Smooth muscle cell (in vitro differentiated cells): ENCODE data around the gene HINFP. TPM values are rescaled to one million over a fixed set of nuclear protein-coding genes. Genes with fewer than 3 reads are reported as not detected.
"Not testable (repeated sequence)": the region's sequence is repeated elsewhere in the genome, so short reads cannot be mapped to it uniquely, and the experiment has no call there.

Experiments used
- DNase-seq: peaks from one replicate; lab custom pipeline; 2025; ENCODE audit not compliant: unreplicated experiment; lab: John Stamatoyannopoulos, UW
- H2AFZ ChIP-seq: fragments of 200-600 bp; sonication (generic); 2 replicates; pipeline ENCODE4 v1.6.0; 2016; ENCODE audit warnings: antibody characterized with exemption, low read depth, mild to moderate bottlenecking
- H3F3A ChIP-seq: fragments of 200-600 bp; sonication (generic); 2 replicates; pipeline ENCODE4 v1.6.0; 2017; ENCODE audit warnings: antibody characterized with exemption, low read depth
- H3K27ac ChIP-seq: fragments of 200-600 bp; sonication (generic); 2 replicates; pipeline ENCODE4 v1.5.1; 2016; ENCODE audit warnings: low read depth, mild to moderate bottlenecking
- H3K27me3 ChIP-seq: fragments of 200-600 bp; sonication (generic); 2 replicates; pipeline ENCODE4 v1.6.1; 2016; ENCODE audit warnings: low read depth, mild to moderate bottlenecking
- H3K36me3 ChIP-seq: fragments of 200-600 bp; sonication (generic); 2 replicates; pipeline ENCODE4 v1.5.1; 2016; ENCODE audit warnings: low read depth
- H3K4me1 ChIP-seq: fragments of 200-600 bp; sonication (generic); 2 replicates; pipeline ENCODE4 v1.5.1; 2016; ENCODE audit warnings: low read depth
- H3K4me2 ChIP-seq: fragments of 200-600 bp; sonication (generic); 2 replicates; pipeline ENCODE4 v1.6.0; 2016; ENCODE audit warnings: mild to moderate bottlenecking
- H3K4me3 ChIP-seq: fragments of 200-600 bp; sonication (generic); 2 replicates; pipeline ENCODE4 v1.5.1; 2016; ENCODE audit warnings: mild to moderate bottlenecking
- H3K79me2 ChIP-seq: fragments of 200-600 bp; sonication (generic); 2 replicates; pipeline ENCODE4 v1.6.0; 2016; ENCODE audit warnings: low read depth, mild to moderate bottlenecking
- H3K9ac ChIP-seq: fragments of 200-600 bp; sonication (generic); 2 replicates; pipeline ENCODE4 v1.6.0; 2016; ENCODE audit warnings: low read depth
- H3K9me3 ChIP-seq: fragments of 200-600 bp; sonication (generic); replicated peaks from 2 replicates; pipeline ENCODE4 v1.5.1; 2016; ENCODE audit warnings: low read depth
- H4K20me1 ChIP-seq: fragments of 200-600 bp; sonication (generic); 2 replicates; pipeline ENCODE4 v1.6.0; 2016; ENCODE audit warnings: low read depth
- WGBS: methylation state at CpG from one replicate; pipeline ENCODE4 v1.1.7; 2016; ENCODE audit warnings: low lambda C conversion rate; 5-methylcytosine and 5-hydroxymethylcytosine counted together
- polyA plus RNA-seq: library from polyadenylated mRNA; unstranded; fragments of >200 nt; fragmentation: Nextera tagmentation; extraction: Ambion mirVana; gene quantifications from 2 replicates; pipeline ENCODE4 v1.2.1, GENCODE V29; 2016
- total RNA-seq: library from RNA; depleted of rRNA; stranded (reverse); fragments of >200 nt; gene quantifications from 2 replicates; pipeline ENCODE4 v1.2.3, GENCODE V29; 2014
- TF ChIP-seq, protein P1 (sequence below): fragments of 200-600 bp; sonication (generic); IDR thresholded peaks from 2 replicates; pipeline ENCODE4 v1.5.1; 2017; ENCODE audit warnings: borderline replicate concordance, mild to moderate bottlenecking, antibody characterized with exemption; ENCODE audit not compliant: insufficient read depth, poor library complexity, severe bottlenecking

The HINFP gene
- total and polyA plus RNA-seq, 2 experiments from 2014 or later, result 15.6 to 17.3 TPM

DNA sequence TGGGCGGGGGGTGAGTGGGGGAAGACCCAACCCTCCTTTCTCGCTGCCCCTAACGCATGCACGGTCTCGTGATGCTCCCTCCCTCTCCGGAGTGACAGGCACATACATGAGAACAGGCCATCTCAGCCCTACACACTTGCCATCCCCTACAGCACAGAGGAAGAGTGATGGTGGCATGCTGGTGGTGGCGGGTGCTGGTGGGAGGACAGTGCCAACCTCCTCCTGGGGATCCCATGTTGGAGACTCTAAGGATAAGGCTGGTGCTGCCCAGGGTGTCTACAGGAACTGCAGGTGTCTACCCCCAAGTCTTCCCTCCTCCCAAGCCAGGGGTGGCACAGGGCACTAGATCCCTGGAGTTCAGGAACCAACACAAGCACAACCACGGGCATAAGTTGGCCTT is 40.5 kb downstream of the HINFP start:
- Histone ChIP-seq H3K4me2 (no peak overlapping the region), H4K20me1 (no peaks in the 10 kb centered on the region), H3K27ac (no peak overlapping the region), H3K4me3 (no peak overlapping the region), H3K9me3 (no peaks in the 10 kb centered on the region), H3K4me1 (no peaks in the 10 kb centered on the region), H3F3A (no peaks in the 10 kb centered on the region), H3K27me3 (no peaks in the 10 kb centered on the region), H3K79me2 (no peaks in the 10 kb centered on the region), H3K36me3 (no peaks in the 10 kb centered on the region), H2AFZ (no peak overlapping the region), H3K9ac (no peak overlapping the region)
- DNase-seq, result no peak
- WGBS, result 92% methylated on average over 8 of the region's 8 CpGs
- TF ChIP-seq, protein P1, sequence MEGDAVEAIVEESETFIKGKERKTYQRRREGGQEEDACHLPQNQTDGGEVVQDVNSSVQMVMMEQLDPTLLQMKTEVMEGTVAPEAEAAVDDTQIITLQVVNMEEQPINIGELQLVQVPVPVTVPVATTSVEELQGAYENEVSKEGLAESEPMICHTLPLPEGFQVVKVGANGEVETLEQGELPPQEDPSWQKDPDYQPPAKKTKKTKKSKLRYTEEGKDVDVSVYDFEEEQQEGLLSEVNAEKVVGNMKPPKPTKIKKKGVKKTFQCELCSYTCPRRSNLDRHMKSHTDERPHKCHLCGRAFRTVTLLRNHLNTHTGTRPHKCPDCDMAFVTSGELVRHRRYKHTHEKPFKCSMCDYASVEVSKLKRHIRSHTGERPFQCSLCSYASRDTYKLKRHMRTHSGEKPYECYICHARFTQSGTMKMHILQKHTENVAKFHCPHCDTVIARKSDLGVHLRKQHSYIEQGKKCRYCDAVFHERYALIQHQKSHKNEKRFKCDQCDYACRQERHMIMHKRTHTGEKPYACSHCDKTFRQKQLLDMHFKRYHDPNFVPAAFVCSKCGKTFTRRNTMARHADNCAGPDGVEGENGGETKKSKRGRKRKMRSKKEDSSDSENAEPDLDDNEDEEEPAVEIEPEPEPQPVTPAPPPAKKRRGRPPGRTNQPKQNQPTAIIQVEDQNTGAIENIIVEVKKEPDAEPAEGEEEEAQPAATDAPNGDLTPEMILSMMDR, result no peak

DNA sequence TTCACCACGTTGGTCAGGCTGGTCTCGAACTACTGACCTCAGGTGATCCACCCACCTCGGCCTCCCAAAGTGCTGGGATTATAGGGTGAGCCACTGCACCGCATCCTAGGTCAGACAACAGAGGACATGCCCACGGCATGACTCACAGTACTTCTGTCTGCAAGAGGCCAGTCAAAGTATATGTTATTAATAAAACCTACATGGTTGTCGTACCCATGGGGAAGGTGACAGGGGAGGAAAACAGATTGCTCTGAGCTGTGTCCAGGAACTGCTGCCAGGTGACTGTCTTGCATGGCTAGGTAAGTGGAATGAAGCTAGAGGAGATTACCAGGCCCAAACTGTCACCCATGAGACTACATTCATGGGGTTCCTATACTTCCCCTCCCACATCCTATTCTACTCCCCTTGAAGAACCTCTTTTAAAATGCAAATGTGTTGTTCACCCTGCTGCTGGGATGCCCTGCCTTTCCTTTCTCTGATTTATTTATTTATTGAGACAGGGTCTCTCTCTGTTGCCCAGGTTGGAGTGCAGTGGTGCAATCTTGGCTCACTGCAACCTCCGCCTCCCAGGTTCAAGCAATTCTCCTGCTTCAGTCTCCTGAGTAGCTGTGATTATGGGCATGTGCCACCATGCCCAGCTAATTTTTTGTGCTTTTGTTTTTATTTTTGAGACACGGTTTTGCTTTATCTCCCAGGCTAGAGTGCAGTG is 45.1 kb downstream of the HINFP start:
- Histone ChIP-seq H3K4me1 (no peaks in the 10 kb centered on the region), H3K27ac (peak overlapping the region; percentile 52), H3K9me3 (no peaks in the 10 kb centered on the region), H4K20me1 (no peaks in the 10 kb centered on the region), H3F3A (no peaks in the 10 kb centered on the region), H3K27me3 (no peaks in the 10 kb centered on the region), H3K36me3 (no peaks in the 10 kb centered on the region), H3K4me3 (no peak overlapping the region), H2AFZ (no peak overlapping the region), H3K79me2 (no peaks in the 10 kb centered on the region), H3K4me2 (no peak overlapping the region), H3K9ac (no peak overlapping the region)
- TF ChIP-seq, protein P1, result no peak
- DNase-seq, result no peak
- WGBS, result 49% methylated on average over 8 of the region's 8 CpGs

DNA sequence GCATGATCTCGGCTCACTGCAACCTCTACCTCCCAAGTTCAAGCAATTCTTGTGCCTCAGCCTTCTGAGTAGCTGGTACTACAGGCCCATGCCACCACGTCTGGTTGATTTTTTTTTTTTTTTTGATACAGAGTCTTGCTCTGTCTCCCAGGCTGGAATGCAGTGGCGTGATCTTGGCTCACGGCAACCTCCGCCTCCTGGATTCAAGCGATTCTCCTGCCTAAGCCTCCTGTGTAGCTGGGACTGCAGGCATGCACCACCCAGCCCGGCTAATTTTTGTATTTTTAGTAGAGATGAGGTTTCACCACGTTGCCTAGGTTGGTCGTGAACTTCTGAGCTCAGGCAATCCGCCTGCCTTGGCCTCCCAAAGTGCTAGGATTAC is 45.7 kb downstream of the HINFP start:
- H3K79me2 ChIP-seq, H3F3A ChIP-seq, H3K9me3 ChIP-seq, H2AFZ ChIP-seq, H3K27me3 ChIP-seq, DNase-seq, H4K20me1 ChIP-seq, H3K4me3 ChIP-seq, H3K4me2 ChIP-seq, H3K9ac ChIP-seq, H3K4me1 ChIP-seq, H3K36me3 ChIP-seq: not testable (repeated sequence)
- WGBS, result 81% methylated on average over 9 of the region's 10 CpGs
- peak overlapping the region; percentile 52 for H3K27ac ChIP-seq

DNA sequence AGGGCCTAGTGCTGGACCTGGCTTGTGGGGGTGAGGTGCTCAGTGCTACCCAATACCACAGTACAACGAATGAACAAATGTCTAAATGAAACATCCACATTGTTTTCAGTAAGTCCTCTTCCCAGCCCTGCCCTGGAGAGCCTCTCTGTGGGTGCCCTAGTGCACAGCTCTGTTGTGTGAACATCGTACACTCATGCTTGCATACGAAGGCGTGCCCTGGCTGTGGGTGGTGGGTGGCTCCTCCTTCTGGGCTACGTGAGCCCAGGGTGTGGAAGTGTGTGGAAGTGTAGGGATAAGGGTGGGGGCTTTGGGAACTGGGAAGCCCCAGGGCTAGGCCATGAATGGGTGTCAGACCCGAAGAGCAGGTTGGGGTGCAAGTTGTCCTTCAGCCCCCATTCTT is 46.6 kb downstream of the HINFP start:
- TF ChIP-seq, protein P1, result no peak
- WGBS, result 74% methylated on average over 6 of the region's 6 CpGs
- Histone ChIP-seq H4K20me1 (no peaks in the 10 kb centered on the region), H3K36me3 (no peaks in the 10 kb centered on the region), H3K4me2 (peak overlapping the region; percentile 76), H3K4me3 (no peak overlapping the region), H2AFZ (no peak overlapping the region), H3K27ac (peak overlapping the region; percentile 52), H3K27me3 (no peaks in the 10 kb centered on the region), H3K9ac (no peak overlapping the region), H3K4me1 (no peaks in the 10 kb centered on the region), H3F3A (no peaks in the 10 kb centered on the region), H3K79me2 (no peaks in the 10 kb centered on the region), H3K9me3 (no peaks in the 10 kb centered on the region)
- DNase-seq, result no peak
